ENCODE measurements around the gene HBD. TPM values are rescaled to one million over a fixed set of nuclear protein-coding genes. Genes with fewer than 3 reads are reported as not detected.

Gene HBD
- total RNA-seq, result not detected

- no peak for DNase-seq (ENCODE audit: extremely low spot score in 2 of 2)
- Histone ChIP-seq H3K4me3 (no peak within 1 kb of the TSS), H3K36me3 (no peaks in the 10 kb centered on the region), H3K27me3 (no peaks in the 10 kb centered on the region), H3K9me3 (no peaks in the 10 kb centered on the region), H3K4me1 (no peaks in the 10 kb centered on the region), H3K27ac (no peak within 1 kb of the TSS)
- intact Hi-C loops (cut with DNase I), result no loop called here
- TF ChIP-seq POLR2A (IDR thresholded peaks at IDR 0.05), result no peak
- no peak for TF ChIP-seq CTCF (IDR thresholded peaks at IDR 0.05)
- no peak for TF ChIP-seq POLR2AphosphoS5 (IDR thresholded peaks at IDR 0.05; ENCODE audit: insufficient read depth in 1 of 2, low read depth in 1 of 2)
Measured at GRCh38 chr11:5234381-5234834, at the start of gene HBD. Gene HBD, minus strand, starts transcription at chr11:5234483. Its CDS starts 50 bp downstream, at chr11:5234433.

- DNase-seq (ENCODE audit: extremely low spot score in 2 of 2), result no peak
- intact Hi-C loops (cut with DNase I), result no loop called here
- Histone ChIP-seq H3K4me3 (no peak overlapping the region), H3K9me3 (no peaks in the 10 kb centered on the region), H3K36me3 (no peaks in the 10 kb centered on the region), H3K27me3 (no peaks in the 10 kb centered on the region), H3K27ac (no peak overlapping the region), H3K4me1 (no peaks in the 10 kb centered on the region)
- TF ChIP-seq POLR2AphosphoS5 (IDR thresholded peaks at IDR 0.05; ENCODE audit: insufficient read depth in 1 of 2, low read depth in 1 of 2) (no peak), CTCF (IDR thresholded peaks at IDR 0.05) (no peak), POLR2A (IDR thresholded peaks at IDR 0.05) (no peak)
Measured at GRCh38 chr11:5283882-5284281, 49.6 kb upstream of the HBD start.

GRCh38 chr11:5283086-5283485, 48.8 kb upstream of the HBD start:
- no peak for DNase-seq (ENCODE audit: extremely low spot score in 2 of 2)
- Histone ChIP-seq H3K27ac (no peak overlapping the region), H3K36me3 (no peaks in the 10 kb centered on the region), H3K9me3 (no peaks in the 10 kb centered on the region), H3K4me1 (no peaks in the 10 kb centered on the region), H3K4me3 (no peak overlapping the region), H3K27me3 (no peaks in the 10 kb centered on the region)
- intact Hi-C loops (cut with DNase I), result no loop called here
- no peak for TF ChIP-seq POLR2A (IDR thresholded peaks at IDR 0.05)
- no peak for TF ChIP-seq POLR2AphosphoS5 (IDR thresholded peaks at IDR 0.05; ENCODE audit: insufficient read depth in 1 of 2, low read depth in 1 of 2)
- TF ChIP-seq CTCF (IDR thresholded peaks at IDR 0.05), result no peak

- no peak for DNase-seq (ENCODE audit: extremely low spot score in 2 of 2)
- Histone ChIP-seq H3K36me3 (no peaks in the 10 kb centered on the region), H3K27me3 (no peaks in the 10 kb centered on the region), H3K4me1 (no peaks in the 10 kb centered on the region), H3K4me3 (no peak overlapping the region), H3K27ac (no peak overlapping the region), H3K9me3 (no peaks in the 10 kb centered on the region)
- no peak for TF ChIP-seq CTCF (IDR thresholded peaks at IDR 0.05)
- intact Hi-C loops (cut with DNase I), result no loop called here
Measured at GRCh38 chr11:5282628-5283027, 48.3 kb upstream of the HBD start.

GRCh38 chr11:5281596-5281995, 47.3 kb upstream of the HBD start:
- Histone ChIP-seq H3K27me3 (no peaks in the 10 kb centered on the region), H3K9me3 (no peaks in the 10 kb centered on the region), H3K4me3 (no peak overlapping the region), H3K36me3 (no peaks in the 10 kb centered on the region), H3K4me1 (no peaks in the 10 kb centered on the region), H3K27ac (no peak overlapping the region)
- intact Hi-C loops (cut with DNase I), result no loop called here
- no peak for DNase-seq (ENCODE audit: extremely low spot score in 2 of 2)
- TF ChIP-seq POLR2A (IDR thresholded peaks at IDR 0.05) (no peak), POLR2AphosphoS5 (IDR thresholded peaks at IDR 0.05; ENCODE audit: insufficient read depth in 1 of 2, low read depth in 1 of 2) (no peak), CTCF (IDR thresholded peaks at IDR 0.05) (no peak)

All from vagina (tissue), 2 donors.